Stimulated activated CD8-positive, alpha-beta memory T cell treated with anti-CD3 and anti-CD28 coated beads, Interleukin-15, amount 100 ng/mL, for 1 hour (primary cell): ENCODE results near the gene DPY19L2.

Experiments
- DNase-seq: peaks from one replicate; pipeline ENCODE4 v3.0.0-alpha.2; 2020; ENCODE audit warnings: low read depth

Gene DPY19L2

DNA sequence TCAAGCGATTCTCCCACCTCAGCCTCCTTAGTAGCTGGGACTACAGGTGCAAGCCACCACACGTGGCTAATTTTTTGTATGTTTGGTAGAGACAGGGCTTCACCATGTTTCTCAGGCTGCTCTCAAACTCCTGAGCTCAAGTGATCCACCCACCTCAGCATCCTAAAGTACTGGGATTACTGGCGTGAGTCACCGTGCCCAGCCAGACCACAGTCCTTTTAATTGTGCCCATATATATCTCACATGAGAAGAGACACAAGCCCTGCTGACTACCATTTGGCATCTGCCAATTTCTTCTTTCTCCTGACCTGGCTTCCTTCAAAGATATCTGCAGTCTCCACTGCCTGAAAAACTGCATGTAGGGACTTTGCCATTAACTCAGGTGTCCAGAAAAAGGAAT is 142.5 kb downstream of the DPY19L2 start:
- no peak for DNase-seq

DNA sequence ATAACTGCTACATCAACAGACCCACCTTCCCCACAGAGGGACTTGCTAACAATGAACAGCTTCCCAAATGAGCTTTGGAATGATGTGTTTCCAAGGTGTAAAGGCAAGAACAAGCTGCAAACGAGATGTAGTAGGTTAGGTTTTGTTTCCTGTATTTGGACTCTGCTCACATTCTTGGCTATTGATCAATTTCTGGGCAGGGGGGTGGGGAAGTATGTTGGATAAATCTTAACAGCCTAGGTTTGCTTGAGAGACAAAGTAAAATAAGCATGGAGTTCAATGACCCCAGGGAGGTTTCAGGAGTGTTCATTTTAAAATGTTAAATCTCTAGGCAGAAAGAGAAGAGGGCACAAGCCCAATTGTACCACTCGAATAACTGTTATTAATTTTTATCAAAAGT is 146.6 kb downstream of the DPY19L2 start:
- no peak for DNase-seq
